Tibial artery (tissue), 4 donors: ENCODE results near the gene BFSP2.

Experiments used
- DNase-seq, 2 donors: peaks; one replicate each; pipeline ENCODE4 v3.0.0-alpha.2; 2019
- H3K27ac ChIP-seq, 2 donors: fragments of 200-600 bp; sonication (generic) in 1 of 2; 1 replicate in 1 of 2; 2 replicates in 1 of 2; pipeline ENCODE4 v1.5.1; 2018 to 2019; ENCODE audit warnings: mild to moderate bottlenecking in 1 of 2
- H3K27me3 ChIP-seq, 2 donors: fragments of 200-600 bp; sonication (generic) in 1 of 2; one replicate each; pipeline versions ENCODE4 v1.5.1 to v1.6.0; 2016 to 2019
- H3K36me3 ChIP-seq, 3 donors: fragments of 200-600 bp; sonication (generic) in 2 of 3; one replicate each; pipeline ENCODE4 v1.5.1; 2016 to 2019; ENCODE audit warnings: mild to moderate bottlenecking in 2 of 3
- H3K4me1 ChIP-seq, 4 donors: fragments of 200-600 bp; sonication (generic) in 2 of 4; 1 replicate in 3 of 4; 2 replicates in 1 of 4; pipeline ENCODE4 v1.5.1; 2016 to 2019
- H3K4me3 ChIP-seq, 2 donors: fragments of 200-600 bp; sonication (generic) in 1 of 2; 1 replicate in 1 of 2; 2 replicates in 1 of 2; pipeline ENCODE4 v1.5.1; 2018 to 2019; ENCODE audit warnings: mild to moderate bottlenecking in 2 of 2
- H3K9me3 ChIP-seq, 3 donors: fragments of 200-600 bp; sonication (generic) in 1 of 3; one replicate each; pipeline ENCODE4 v1.5.1; 2016 to 2019
- intact Hi-C: fragments of 100-400 bp; cut with DNase I; formaldehyde crosslinking; loops from one replicate; pipeline ENCODE4 v1.15.0; 2023; ENCODE audit warnings: low total_unique reads
- TF ChIP-seq, protein P1 (sequence below), 2 experiments: fragments of 200-600 bp in 1 of 2; fragments of 450-650 bp in 1 of 2; IDR thresholded peaks; one replicate each; pipeline ENCODE4 v1.5.1; 2017 to 2019; ENCODE audit warnings: antibody characterized with exemption in 2 of 2, mild to moderate bottlenecking in 1 of 2, moderate library complexity in 1 of 2

Gene BFSP2

DNA sequence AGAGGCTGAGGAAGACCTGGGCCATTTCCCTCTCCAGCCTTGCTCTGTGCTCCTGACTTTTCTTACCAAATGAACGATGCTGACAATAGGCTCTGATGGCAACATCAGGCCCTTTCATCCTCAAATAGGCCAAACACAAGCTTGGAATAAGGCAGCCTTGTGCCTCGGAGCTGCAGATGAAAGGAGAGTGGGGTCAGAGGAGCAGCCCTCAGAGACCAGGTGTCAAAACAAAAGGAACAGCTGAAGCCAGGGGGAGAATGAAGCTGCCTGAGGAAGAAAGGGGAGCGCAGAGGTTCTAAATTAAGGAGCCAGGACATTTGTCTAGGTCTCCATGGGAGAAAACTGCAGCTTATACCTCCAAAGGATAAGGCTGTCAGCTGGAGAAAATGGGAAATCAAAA is 5.1 kb downstream of the BFSP2 start:
- TF ChIP-seq, protein P1, sequence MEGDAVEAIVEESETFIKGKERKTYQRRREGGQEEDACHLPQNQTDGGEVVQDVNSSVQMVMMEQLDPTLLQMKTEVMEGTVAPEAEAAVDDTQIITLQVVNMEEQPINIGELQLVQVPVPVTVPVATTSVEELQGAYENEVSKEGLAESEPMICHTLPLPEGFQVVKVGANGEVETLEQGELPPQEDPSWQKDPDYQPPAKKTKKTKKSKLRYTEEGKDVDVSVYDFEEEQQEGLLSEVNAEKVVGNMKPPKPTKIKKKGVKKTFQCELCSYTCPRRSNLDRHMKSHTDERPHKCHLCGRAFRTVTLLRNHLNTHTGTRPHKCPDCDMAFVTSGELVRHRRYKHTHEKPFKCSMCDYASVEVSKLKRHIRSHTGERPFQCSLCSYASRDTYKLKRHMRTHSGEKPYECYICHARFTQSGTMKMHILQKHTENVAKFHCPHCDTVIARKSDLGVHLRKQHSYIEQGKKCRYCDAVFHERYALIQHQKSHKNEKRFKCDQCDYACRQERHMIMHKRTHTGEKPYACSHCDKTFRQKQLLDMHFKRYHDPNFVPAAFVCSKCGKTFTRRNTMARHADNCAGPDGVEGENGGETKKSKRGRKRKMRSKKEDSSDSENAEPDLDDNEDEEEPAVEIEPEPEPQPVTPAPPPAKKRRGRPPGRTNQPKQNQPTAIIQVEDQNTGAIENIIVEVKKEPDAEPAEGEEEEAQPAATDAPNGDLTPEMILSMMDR (IDR thresholded peaks at IDR 0.05): no peak
- no peak overlapping the region for H3K27ac ChIP-seq
- H3K9me3 ChIP-seq: no peaks in the 10 kb centered on the region
- H3K4me3 ChIP-seq: no peak overlapping the region
- H3K36me3 ChIP-seq: no peaks in the 10 kb centered on the region
- intact Hi-C loops: no loop called here
- H3K4me1 ChIP-seq: no peaks in the 10 kb centered on the region
- peaks cover 0 to 13% of the 10 kb centered on the region in 2 donors for H3K27me3 ChIP-seq
- no peak for DNase-seq

DNA sequence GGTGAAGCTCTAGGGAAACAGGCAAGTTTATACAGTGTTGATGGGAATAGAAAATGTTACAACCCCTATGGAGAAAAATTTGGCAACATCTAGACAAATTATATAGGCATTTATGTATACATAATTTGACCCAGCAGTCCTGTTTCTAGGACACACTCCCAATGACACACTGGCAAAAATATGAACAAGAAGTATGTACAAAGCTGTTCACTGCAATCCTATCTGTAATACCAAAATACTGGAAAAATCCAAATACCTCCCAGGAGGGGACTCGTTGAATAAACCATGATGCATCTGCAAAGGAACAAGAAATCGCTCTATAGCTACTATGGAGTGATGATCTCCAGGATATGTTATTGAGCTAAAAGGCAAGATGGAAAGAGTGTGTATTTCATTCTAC is 8.5 kb downstream of the BFSP2 start:
- Histone ChIP-seq H3K4me3 (no peak overlapping the region), H3K27ac (no peak overlapping the region), H3K27me3 (peaks cover 0 to 19% of the 10 kb centered on the region in 2 donors), H3K36me3 (no peaks in the 10 kb centered on the region), H3K4me1 (peaks cover 0 to 6% (median 3%) of the 10 kb centered on the region in 4 donors), H3K9me3 (no peaks in the 10 kb centered on the region)
- no peak for DNase-seq
- intact Hi-C loops: no loop called here
- TF ChIP-seq, protein P1 (IDR thresholded peaks at IDR 0.05): no peak

DNA sequence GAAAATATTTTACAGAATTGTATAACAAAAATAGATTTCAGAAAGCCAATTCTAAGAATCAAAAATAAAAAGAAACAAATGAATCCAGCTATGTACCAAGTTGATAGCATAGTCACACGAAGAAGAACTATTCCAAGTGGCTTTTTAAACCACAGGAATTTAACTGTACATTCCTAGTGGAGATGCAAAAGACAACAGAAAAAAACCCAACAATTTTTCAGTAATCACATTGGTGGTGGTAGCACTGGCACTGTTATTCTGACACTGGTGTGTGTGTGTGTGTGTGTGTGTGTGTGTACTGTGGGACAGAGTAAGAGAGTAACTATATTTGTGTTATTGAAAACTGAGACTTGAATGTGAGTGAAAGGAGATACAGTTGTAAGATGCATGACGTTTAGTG is 9.1 kb downstream of the BFSP2 start:
- DNase-seq: no peak
- H3K27ac ChIP-seq: no peak overlapping the region
- intact Hi-C loops: no loop called here
- TF ChIP-seq, protein P1 (IDR thresholded peaks at IDR 0.05): no peak
- H3K4me3 ChIP-seq: no peak overlapping the region
- H3K36me3 ChIP-seq: no peaks in the 10 kb centered on the region
- H3K27me3 ChIP-seq: peaks cover 0 to 19% of the 10 kb centered on the region in 2 donors
- H3K9me3 ChIP-seq: no peaks in the 10 kb centered on the region
- H3K4me1 ChIP-seq: peaks cover 0 to 11% (median 4%) of the 10 kb centered on the region in 4 donors

DNA sequence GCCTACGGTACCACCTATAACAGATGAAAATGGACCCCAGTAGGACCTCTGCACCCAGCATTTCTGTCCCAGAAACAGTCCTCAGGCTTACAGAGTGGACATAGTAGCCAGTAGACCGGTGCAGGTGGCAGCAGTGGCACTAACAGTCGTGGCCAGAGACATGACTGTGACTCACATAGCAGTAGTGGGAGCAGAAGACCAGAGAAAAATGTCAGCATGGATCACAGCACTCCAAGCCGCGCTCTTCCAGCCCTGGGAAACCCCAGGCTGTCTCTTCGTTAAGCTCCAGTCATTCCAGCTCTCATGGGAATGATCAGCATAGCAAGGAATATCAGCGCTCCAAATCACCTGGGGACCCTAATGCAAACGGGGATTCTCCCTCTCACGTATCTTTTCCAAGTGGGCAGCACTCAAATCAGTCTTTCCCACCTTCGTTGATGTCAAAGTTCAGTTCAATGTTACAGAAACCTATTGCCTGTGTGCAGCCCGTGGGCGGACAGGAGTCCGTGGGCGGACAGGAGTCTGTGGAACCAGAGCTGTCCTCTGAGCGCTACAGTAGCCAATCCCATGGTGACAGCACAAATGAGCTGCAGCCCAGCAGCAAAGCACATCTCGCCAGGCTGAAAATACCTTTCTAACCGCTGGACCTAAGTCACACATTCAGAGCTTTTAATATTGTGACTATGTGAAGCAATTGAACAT is 10.5 kb downstream of the BFSP2 start:
- H3K36me3 ChIP-seq: no peaks in the 10 kb centered on the region
- TF ChIP-seq, protein P1 (IDR thresholded peaks at IDR 0.05): no peak
- H3K9me3 ChIP-seq: no peaks in the 10 kb centered on the region
- intact Hi-C loops: no loop called here
- H3K4me3 ChIP-seq: no peak overlapping the region
- peaks cover 0 to 11% (median 4%) of the 10 kb centered on the region in 4 donors for H3K4me1 ChIP-seq
- H3K27ac ChIP-seq: no peak overlapping the region
- DNase-seq: no peak
- H3K27me3 ChIP-seq: peaks cover 0 to 14% of the 10 kb centered on the region in 2 donors

DNA sequence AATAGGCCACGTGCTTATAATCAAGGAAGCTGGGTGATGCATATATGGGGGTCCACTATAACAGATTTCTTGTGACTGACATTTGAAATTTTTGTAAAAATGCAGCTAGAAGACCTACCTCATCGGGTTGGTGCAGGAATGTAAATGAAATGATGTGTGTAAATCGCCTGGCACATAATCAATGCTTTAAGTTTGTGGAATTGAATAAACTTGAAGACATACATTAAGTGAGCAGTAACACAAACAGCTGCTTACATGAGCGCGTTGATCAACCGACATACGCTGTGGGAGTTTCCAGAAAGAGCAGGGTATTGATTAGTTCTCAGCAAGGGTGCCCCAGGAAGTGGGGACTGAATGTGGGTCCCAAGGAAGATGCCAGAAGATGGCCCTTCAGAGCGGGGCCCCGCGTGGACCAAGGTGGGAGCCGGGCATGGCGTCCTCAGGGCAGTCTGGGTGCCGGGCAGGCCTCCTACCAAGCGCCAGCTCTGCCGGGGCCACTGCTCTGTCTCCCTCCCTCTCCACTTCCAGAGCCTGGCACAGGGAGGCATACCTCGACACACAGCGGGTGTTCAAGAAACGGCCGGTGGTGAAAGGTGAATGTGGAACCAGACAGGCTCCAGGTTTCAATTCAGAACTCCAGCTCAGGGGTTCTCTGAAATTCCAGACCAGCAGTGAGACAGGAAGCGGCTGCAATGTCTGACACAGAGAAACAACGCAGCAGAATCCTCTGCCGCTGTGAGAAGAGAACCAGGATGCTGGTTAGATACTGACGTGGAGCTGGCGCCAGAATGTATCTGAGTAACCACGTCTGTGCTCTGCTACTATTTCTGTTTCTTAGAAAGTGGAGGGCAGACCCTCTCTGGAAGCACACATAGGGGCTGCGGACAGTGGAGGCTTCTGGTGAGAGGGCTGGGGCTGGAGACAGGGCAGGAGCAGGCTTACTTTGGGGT is 12.6 kb downstream of the BFSP2 start:
- Histone ChIP-seq H3K9me3 (no peaks in the 10 kb centered on the region), H3K27ac (no peak overlapping the region), H3K4me1 (peaks cover 0 to 11% (median 4%) of the 10 kb centered on the region in 4 donors), H3K36me3 (no peaks in the 10 kb centered on the region), H3K4me3 (peak overlapping the region in 1 of 2 donors; percentile 24), H3K27me3 (peaks cover 0 to 6% of the 10 kb centered on the region in 2 donors)
- TF ChIP-seq, protein P1 (IDR thresholded peaks at IDR 0.05): no peak
- intact Hi-C loops: no loop called here
- DNase-seq: no peak
